H1 (cell line): Measurements from ENCODE around the gene NTN4. TPM values are rescaled to one million over a fixed set of nuclear protein-coding genes. Genes with fewer than 3 reads are reported as not detected.

Source experiments
- CTCF ChIA-PET: fragments of 300-600 bp; sonication (Branson Sonifier 250); formaldehyde crosslinking; loops from one replicate; lab custom pipeline; 2021; ENCODE audit not compliant: partially characterized antibody; lab: Charles Lee
- POLR2A ChIA-PET: fragments of 300-600 bp; sonication (Branson Sonifier 250); formaldehyde crosslinking; loops from one replicate; lab custom pipeline; 2021; ENCODE audit warnings: inconsistent platforms; ENCODE audit not compliant: partially characterized antibody; lab: Charles Lee
- DNase-seq, 2 experiments: peaks; one replicate each; pipeline versions ENCODE4 v3.0.0 to v3.0.0-alpha.2; 2010 to 2022; ENCODE audit warnings: low spot score in 2 of 2, low read depth in 1 of 2, mixed read lengths in 1 of 2
- FAIRE-seq: peaks from 2 replicates; lab custom pipeline; 2011; peaks lifted over from hg19 to GRCh38; lab: Jason Lieb, UNC
- H2AFZ ChIP-seq: 2 replicates; pipeline ENCODE4 v1.8.1; 2012; ENCODE audit warnings: low read length, inconsistent platforms
- H2AK5ac ChIP-seq: 2 replicates; pipeline ENCODE4 v1.6.1; 2013; ENCODE audit warnings: low read depth, low read length
- H2BK120ac ChIP-seq: replicated peaks from 2 replicates; pipeline ENCODE3; 2013; ENCODE audit warnings: low read depth, low read length, inconsistent platforms
- H2BK12ac ChIP-seq: 2 replicates; pipeline ENCODE4 v1.6.1; 2013; ENCODE audit warnings: low read depth, low read length
- H2BK15ac ChIP-seq: 2 replicates; pipeline ENCODE4 v1.6.1; 2013; ENCODE audit warnings: low read length
- H2BK20ac ChIP-seq: 2 replicates; pipeline ENCODE4 v1.6.1; 2013; ENCODE audit warnings: low read length
- H2BK5ac ChIP-seq: 2 replicates; pipeline ENCODE4 v1.6.1; 2013; ENCODE audit warnings: low read depth, low read length
- H3K14ac ChIP-seq: 2 replicates; pipeline ENCODE4 v1.6.1; 2013; ENCODE audit warnings: inconsistent platforms; ENCODE audit not compliant: insufficient read length
- H3K18ac ChIP-seq: 2 replicates; pipeline ENCODE4 v1.6.1; 2013; ENCODE audit warnings: low read length; ENCODE audit errors: extremely low read depth
- H3K23ac ChIP-seq: 2 replicates; pipeline ENCODE4 v1.6.1; 2013; ENCODE audit warnings: inconsistent platforms; ENCODE audit not compliant: insufficient read length
- H3K23me2 ChIP-seq: 2 replicates; pipeline ENCODE4 v1.6.1; 2013; ENCODE audit warnings: low read depth, low read length
- H3K27ac ChIP-seq: 2 replicates; pipeline ENCODE4 v1.6.1; 2011; ENCODE audit warnings: low read depth, low read length, inconsistent platforms
- H3K27me3 ChIP-seq, 4 experiments: replicated peaks in 1 of 4; 1 replicate in 1 of 4; 2 replicates in 3 of 4; pipeline versions ENCODE4 v1.6.1 to v1.8.1; 2011 to 2013; ENCODE audit warnings: low read length in 3 of 4, mild to moderate bottlenecking in 3 of 4, inconsistent platforms in 2 of 4, mixed read lengths in 2 of 4, moderate library complexity in 1 of 4; ENCODE audit not compliant: control insufficient read depth in 3 of 4, insufficient read depth in 3 of 4; ENCODE audit errors: extremely low read depth in 1 of 4
- H3K36me3 ChIP-seq, 4 experiments: 2 replicates each; pipeline versions ENCODE4 v1.6.1 to v1.8.1; 2011 to 2013; ENCODE audit warnings: mild to moderate bottlenecking in 4 of 4, low read length in 3 of 4, moderate library complexity in 2 of 4, control low read depth in 1 of 4, inconsistent platforms in 1 of 4; ENCODE audit not compliant: insufficient read depth in 4 of 4, control insufficient read depth in 2 of 4
- H3K4ac ChIP-seq: replicated peaks from 2 replicates; pipeline ENCODE3; 2013; ENCODE audit warnings: low read length, low read depth, mixed read lengths, inconsistent platforms; ENCODE audit not compliant: insufficient read length
- H3K4me1 ChIP-seq, 4 experiments: replicated peaks in 1 of 4; 1 replicate in 1 of 4; 2 replicates in 3 of 4; pipeline versions ENCODE4 v1.6.1 to v1.8.1; 2011 to 2013; ENCODE audit warnings: low read length in 3 of 4, inconsistent platforms in 2 of 4, mixed read lengths in 1 of 4; ENCODE audit not compliant: insufficient read depth in 4 of 4, control insufficient read depth in 3 of 4
- H3K4me2 ChIP-seq, 2 experiments: 2 replicates each; pipeline versions ENCODE4 v1.6.1 to v1.8.1; 2011 to 2013; ENCODE audit warnings: low read depth in 2 of 2, low read length in 2 of 2, control low read depth in 1 of 2, inconsistent platforms in 1 of 2, mild to moderate bottlenecking in 1 of 2; ENCODE audit not compliant: insufficient read depth in 1 of 2
- H3K4me3 ChIP-seq, 4 experiments: fragments of 200-600, 300-600 bp in 1 of 4; sonication (generic), shearing (Covaris generic), sonication (Bioruptor Twin) in 1 of 4; 2 replicates each; pipeline versions ENCODE4 v1.5.1 to v1.8.1; 2011 to 2016; ENCODE audit warnings: low read length in 4 of 4, low read depth in 3 of 4, control low read depth in 2 of 4, inconsistent platforms in 2 of 4, mild to moderate bottlenecking in 2 of 4, mixed read lengths in 1 of 4, moderate library complexity in 1 of 4; ENCODE audit not compliant: insufficient read depth in 2 of 4; ENCODE audit errors: extremely low read depth in 1 of 4
- H3K56ac ChIP-seq: replicated peaks from 2 replicates; pipeline ENCODE3; 2013; ENCODE audit warnings: low read depth, mild to moderate bottlenecking, mixed read lengths, low read length, inconsistent platforms; ENCODE audit not compliant: insufficient read length
- H3K79me1 ChIP-seq: 2 replicates; pipeline ENCODE4 v1.6.1; 2013; ENCODE audit warnings: low read depth, low read length, control low read depth
- H3K79me2 ChIP-seq, 2 experiments: 2 replicates each; pipeline versions ENCODE4 v1.6.1 to v1.8.1; 2012 to 2013; ENCODE audit warnings: low read length in 2 of 2, mild to moderate bottlenecking in 2 of 2, inconsistent platforms in 1 of 2; ENCODE audit not compliant: insufficient read depth in 2 of 2, control insufficient read depth in 1 of 2
- H3K9ac ChIP-seq, 4 experiments: replicated peaks in 1 of 4; 1 replicate in 1 of 4; 2 replicates in 3 of 4; pipeline versions ENCODE4 v1.6.1 to v1.8.1; 2011 to 2013; ENCODE audit warnings: low read depth in 3 of 4, low read length in 3 of 4, control low read depth in 2 of 4, mild to moderate bottlenecking in 2 of 4, moderate library complexity in 2 of 4, inconsistent platforms in 1 of 4; ENCODE audit errors: extremely low read depth in 1 of 4
- H3K9me3 ChIP-seq, 2 experiments: 2 replicates each; pipeline versions ENCODE4 v1.6.1 to v1.8.1; 2012 to 2013; ENCODE audit warnings: mild to moderate bottlenecking in 2 of 2, moderate library complexity in 2 of 2, control low read depth in 1 of 2, inconsistent platforms in 1 of 2, low read depth in 1 of 2, low read length in 1 of 2, mixed read lengths in 1 of 2; ENCODE audit not compliant: insufficient read depth in 2 of 2
- H4K20me1 ChIP-seq, 2 experiments: replicated peaks in 1 of 2; 2 replicates each; pipeline versions ENCODE3 to v1.8.1; 2011 to 2013; ENCODE audit warnings: inconsistent platforms in 2 of 2, low read length in 2 of 2, mild to moderate bottlenecking in 1 of 2; ENCODE audit not compliant: insufficient read depth in 2 of 2, control insufficient read depth in 1 of 2
- H4K5ac ChIP-seq: 2 replicates; pipeline ENCODE4 v1.6.1; 2013; ENCODE audit warnings: low read length, low read depth, mixed read lengths, inconsistent platforms; ENCODE audit not compliant: insufficient read length
- H4K8ac ChIP-seq: 2 replicates; pipeline ENCODE4 v1.8.0; 2013; ENCODE audit warnings: mild to moderate bottlenecking, moderate library complexity, low read length, inconsistent platforms; ENCODE audit not compliant: insufficient read depth; ENCODE audit errors: extremely low read depth
- H4K91ac ChIP-seq: replicated peaks from 2 replicates; pipeline ENCODE3; 2013; ENCODE audit warnings: low read length, mixed read lengths, inconsistent platforms; ENCODE audit not compliant: insufficient read length
- BACH1 ChIP-seq: IDR thresholded peaks from 2 replicates; pipeline ENCODE4 v1.6.1; 2012; ENCODE audit warnings: low read length, improper control_type of control experiment
- BRCA1 ChIP-seq: IDR thresholded peaks from 2 replicates; pipeline ENCODE4 v1.6.1; 2012; ENCODE audit warnings: low read depth, low read length, improper control_type of control experiment
- CHD2 ChIP-seq: IDR thresholded peaks from 2 replicates; pipeline ENCODE4 v1.6.1; 2012; ENCODE audit warnings: low read length, improper control_type of control experiment
- CREB1 ChIP-seq: IDR thresholded peaks from 2 replicates; pipeline ENCODE4 v1.6.1; 2012; ENCODE audit warnings: inconsistent platforms
- E2F6 ChIP-seq: IDR thresholded peaks from 2 replicates; pipeline ENCODE4 v1.6.1; 2012; ENCODE audit warnings: inconsistent platforms
- EZH2 ChIP-seq: fragments of 200-600 bp; sonication (generic); IDR thresholded peaks from 2 replicates; pipeline ENCODE4 v1.7.1; 2012; ENCODE audit warnings: low read depth, mild to moderate bottlenecking, moderate library complexity, low read length, inconsistent platforms; ENCODE audit not compliant: severe bottlenecking
- KDM4A ChIP-seq: IDR thresholded peaks from one replicate; pipeline ENCODE4 v1.7.1; 2012; ENCODE audit warnings: low read depth, mild to moderate bottlenecking, moderate library complexity, low read length, inconsistent platforms; ENCODE audit not compliant: severe bottlenecking
- RBBP5 ChIP-seq: IDR thresholded peaks from 2 replicates; pipeline ENCODE4 v1.7.1; 2012; ENCODE audit warnings: low read depth, mild to moderate bottlenecking, inconsistent platforms, low read length, moderate library complexity, borderline replicate concordance
- SUZ12 ChIP-seq: fragments of 200-600 bp; sonication (generic); IDR thresholded peaks from 2 replicates; pipeline ENCODE4 v1.6.1; 2012; ENCODE audit warnings: mild to moderate bottlenecking, inconsistent platforms, low read length, moderate library complexity, mixed read lengths
- WGBS, 2 experiments: shearing (Covaris generic) in 1 of 2; methylation state at CpG; one replicate each; pipeline versions ENCODE4 v1.1.6 to v1.1.7; 2013 to 2015; ENCODE audit warnings: low lambda C conversion rate in 2 of 2, mixed read lengths in 2 of 2, inconsistent platforms in 1 of 2, low coverage in 1 of 2, missing lambda C conversion rate in 1 of 2; ENCODE audit not compliant: insufficient replicate concordance in 2 of 2, insufficient coverage in 1 of 2, insufficient read length in 1 of 2; ENCODE audit errors: extremely low coverage in 1 of 2, missing lambda C conversion rate in 1 of 2; 5-methylcytosine and 5-hydroxymethylcytosine counted together
- polyA plus RNA-seq, 7 experiments: library from polyadenylated mRNA; depleted of rRNA in 3 of 7; stranded (reverse) in 5 of 7; unstranded in 2 of 7; fragments of >200 nt in 5 of 7; fragments of 200-250 nt in 2 of 7; gene quantifications; 1 replicate in 5 of 7; 2 replicates in 1 of 7; 4 replicates in 1 of 7; pipeline versions ENCODE4 v1.2.1 to v1.2.3, GENCODE V29; 2011 to 2013; ENCODE audit warnings: missing spikeins in 2 of 7, mixed read lengths in 2 of 7
- total RNA-seq: library from RNA; stranded (reverse); fragmentation: NEBNext Ultra II Directional; extraction: Animal tissue kit (Norgen Biotek cat#: 25700); gene quantifications from 2 replicates; pipeline ENCODE4 v1.2.1, GENCODE V29; 2021
- TF ChIP-seq, protein P1 (sequence below): IDR thresholded peaks from 2 replicates; pipeline ENCODE4 v1.6.1; 2012; ENCODE audit warnings: inconsistent platforms

The NTN4 gene
- total and polyA plus RNA-seq, 2 of the 8 experiments (the other 6 are each of a cell fraction or from before 2014, with no cell fraction given) = 0.74 to 1.3 TPM

DNA sequence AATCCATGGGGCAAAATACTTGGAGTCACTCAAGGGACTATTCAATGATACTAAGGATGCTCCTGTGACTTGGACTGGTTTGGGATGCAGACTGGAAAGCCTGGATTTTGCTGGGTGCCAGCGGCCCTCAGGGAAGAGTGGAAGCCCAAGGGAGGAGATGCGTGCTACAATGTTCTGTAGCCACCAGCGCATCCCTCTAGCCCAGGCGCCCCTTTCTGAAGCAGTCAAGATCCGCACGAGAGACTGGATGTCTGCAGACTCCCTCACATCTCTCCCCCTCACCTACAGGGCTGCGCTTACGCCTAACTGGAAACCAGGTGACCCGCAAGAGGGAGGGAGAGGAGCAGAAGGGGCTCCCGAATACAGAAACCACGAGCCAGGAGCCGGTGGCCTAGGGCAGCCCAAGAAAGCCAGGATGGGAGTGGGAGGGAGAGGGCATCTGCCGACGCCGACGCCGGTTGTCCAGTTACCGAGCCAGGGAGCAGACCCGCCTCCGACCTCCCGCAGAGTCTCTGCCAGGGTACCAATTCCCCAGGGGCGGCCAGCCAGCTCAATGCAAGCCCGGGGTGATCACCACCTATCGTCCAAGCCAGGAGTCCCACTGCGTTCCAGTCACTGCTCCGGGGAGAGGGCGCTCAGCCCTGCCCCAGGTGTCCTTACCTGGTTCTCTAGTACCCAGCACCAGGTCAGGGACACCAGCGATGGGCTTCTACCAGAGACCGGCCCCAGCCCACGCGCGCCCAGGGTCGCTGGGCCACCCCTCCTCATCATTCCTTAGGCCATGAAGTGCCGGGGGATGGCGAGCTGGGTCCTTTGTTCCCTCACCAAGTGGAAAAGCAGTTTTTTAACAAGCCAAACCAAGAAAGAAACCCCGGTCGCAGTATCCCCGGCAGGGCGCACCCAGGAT, 1.2 kb downstream of the NTN4 start:
- 4% methylated on average over 35 of the region's 39 CpGs; no CpG with 5 or more reads in 1 of the 2 experiments for WGBS, 2 experiments
- POLR2A ChIA-PET = interaction anchor here (1.0 to 2.7 kb wide), 3 partner anchors 9 to 255 kb away, joined by 3 to 9 read pairs (median 4); partner anchors contain the start of gene SNRPF
- TF ChIP-seq E2F6 = peak; percentile 46; the same call in 1 of the 2 replicates
- TF ChIP-seq CREB1 = no peak
- no peak for TF ChIP-seq CHD2
- TF ChIP-seq EZH2 = peak; percentile 84
- TF ChIP-seq BACH1 = no peak
- TF ChIP-seq SUZ12 = peak; percentile 61; the same call in 1 of the 2 replicates
- TF ChIP-seq, protein P1, sequence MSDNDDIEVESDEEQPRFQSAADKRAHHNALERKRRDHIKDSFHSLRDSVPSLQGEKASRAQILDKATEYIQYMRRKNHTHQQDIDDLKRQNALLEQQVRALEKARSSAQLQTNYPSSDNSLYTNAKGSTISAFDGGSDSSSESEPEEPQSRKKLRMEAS = peak; percentile 59; the same call in 1 of the 2 replicates
- TF ChIP-seq RBBP5 = peak; percentile 24; the same call in 1 of the 2 replicates
- TF ChIP-seq BRCA1 = no peak
- TF ChIP-seq KDM4A = peak; percentile 55

More for the DNA sequence above, 1.2 kb downstream of the NTN4 start:
- Histone ChIP-seq H3K79me2 (no peaks in the 10 kb centered on the region), H4K91ac (no peak overlapping the region), H2BK120ac (no peak overlapping the region), H3K9me3 (no peaks in the 10 kb centered on the region), H3K56ac (no peak overlapping the region), H4K20me1 (no peaks in the 10 kb centered on the region), H3K4me2 (peak overlapping the region; percentile 79 to 97), H2BK20ac (no peak overlapping the region), H3K27ac (no peak overlapping the region), H2BK15ac (no peak overlapping the region), H4K5ac (no peak overlapping the region), H2AFZ (peak overlapping the region; percentile 33; the same call in 1 of the 2 replicates), H3K4me3 (peak overlapping the region; percentile 63 to 80 (median 72)), H2BK12ac (peak overlapping the region; percentile 18; the same call in 1 of the 2 replicates), H3K27me3 (peaks cover 17 to 55% (median 36%) of the 10 kb centered on the region in 4 experiments), H3K9ac (no peak overlapping the region; a peak in 2 of 7 replicates), H3K79me1 (no peaks in the 10 kb centered on the region), H3K4ac (no peak overlapping the region), H3K4me1 (peaks cover 0 to 5% (median 3%) of the 10 kb centered on the region in 4 experiments; a peak in 6 of 7 replicates), H3K18ac (no peak overlapping the region; the same call in 1 of the 2 replicates), H3K23me2 (peaks cover 18% of the 10 kb centered on the region; the same call in 1 of the 2 replicates), H3K14ac (no peak overlapping the region), H3K36me3 (no peaks in the 10 kb centered on the region), H2BK5ac (no peak overlapping the region), H4K8ac (peak overlapping the region; percentile 83), H2AK5ac (no peak overlapping the region), H3K23ac (no peak overlapping the region)
- CTCF ChIA-PET = interaction anchor here (0.7 to 1.2 kb wide), 5 partner anchors 22 to 161 kb away, joined by 3 read pairs; no protein-coding TSS in a partner anchor
- FAIRE-seq (no peak), DNase-seq (no peak)
